Heart left ventricle (tissue), 16 donors: ENCODE measurements around the gene B3GNT2. TPM values are rescaled to one million over a fixed set of nuclear protein-coding genes. Genes with fewer than 3 reads are reported as not detected.

Source experiments
- ATAC-seq, 4 donors: fragments of 200-7000 bp; cut with Tn5 transposase; one replicate each; pipeline ENCODE4 v1.9.1; 2020 to 2022; ENCODE audit warnings: moderate library complexity in 4 of 4, mild to moderate bottlenecking in 3 of 4, moderate number of reproducible peaks in 1 of 4
- DNase-seq, 5 donors: peaks; one replicate each; pipeline ENCODE4 v3.0.0-alpha.2; 2020
- H3K27ac ChIP-seq, 12 donors: fragments of 200-600 bp; sonication (generic) in 4 of 12; one replicate each; pipeline versions ENCODE4 v1.5.0 to v1.8.0; 2016 to 2022; ENCODE audit warnings: mild to moderate bottlenecking in 2 of 12
- H3K27me3 ChIP-seq, 9 donors: fragments of 200-600 bp; sonication (generic) in 2 of 9; one replicate each; pipeline versions ENCODE4 v1.5.1 to v1.8.0; 2016 to 2022; ENCODE audit warnings: mild to moderate bottlenecking in 3 of 9
- H3K36me3 ChIP-seq, 9 donors: fragments of 200-600 bp; sonication (generic) in 2 of 9; one replicate each; pipeline versions ENCODE4 v1.5.0 to v1.8.0; 2018 to 2022; ENCODE audit warnings: mild to moderate bottlenecking in 2 of 9
- H3K4me1 ChIP-seq, 12 donors: fragments of 200-600 bp; sonication (generic) in 4 of 12; one replicate each; pipeline versions ENCODE4 v1.5.0 to v1.8.0; 2016 to 2022; ENCODE audit warnings: mild to moderate bottlenecking in 3 of 12
- H3K4me3 ChIP-seq, 12 donors: fragments of 200-600 bp; sonication (generic) in 4 of 12; one replicate each; pipeline versions ENCODE4 v1.5.0 to v1.8.0; 2017 to 2022; ENCODE audit warnings: mild to moderate bottlenecking in 9 of 12, moderate library complexity in 4 of 12
- H3K9me3 ChIP-seq, 12 donors: fragments of 200-600 bp; sonication (generic) in 4 of 12; one replicate each; pipeline versions ENCODE4 v1.5.0 to v1.8.0; 2016 to 2022; ENCODE audit warnings: mild to moderate bottlenecking in 1 of 12
- CTCF ChIP-seq, 12 donors: fragments of 200-600 bp; sonication (generic) in 4 of 12; IDR thresholded peaks; one replicate each; pipeline versions ENCODE4 v1.5.0 to v1.8.0; 2018 to 2022; ENCODE audit warnings: antibody characterized with exemption in 12 of 12, mild to moderate bottlenecking in 5 of 12
- POLR2A ChIP-seq, 2 donors: fragments of 450-650 bp; IDR thresholded peaks; one replicate each; pipeline ENCODE4 v1.6.1; 2017; ENCODE audit warnings: antibody characterized with exemption in 2 of 2, mild to moderate bottlenecking in 2 of 2, moderate library complexity in 2 of 2
- WGBS, 4 donors: extraction: QIAGEN DNeasy Blood & Tissue Kit in 2 of 4; methylation state at CpG; one replicate each; pipeline versions ENCODE4 v1.1.5 to v1.1.7; 2013 to 2018; 5-methylcytosine and 5-hydroxymethylcytosine counted together
- intact Hi-C, 10 donors: fragments of 100-400 bp; cut with DNase I; formaldehyde crosslinking; loops; one replicate each; pipeline versions ENCODE4 v1.11.1 to v1.14.2; 2022
- polyA plus RNA-seq, 2 donors: library from polyadenylated mRNA; stranded (reverse); fragments of 200-250 nt; gene quantifications; one replicate each; pipeline ENCODE4 v1.2.3, GENCODE V29; 2013
- total RNA-seq, 9 donors: library from RNA; depleted of rRNA in 2 of 9; stranded (reverse); fragments of >200 nt in 2 of 9; fragmentation: NEBNext Ultra II Directional in 3 of 9; extraction: Animal tissue kit (Norgen Biotek cat#: 25700) in 3 of 9; gene quantifications; one replicate each; pipeline versions ENCODE4 v1.1.0 to v1.2.4, GENCODE V29; 2016 to 2023
- donor health status: ischemic (EF 13 %, LVEDD 7.1; RV severe dilation, severe dysfunction).
- donor health status: healthy with polysubstance abuse.
- donor health status: DM: no; HTN: yes; CAD: no.
- donor health status: DM: no; HTN: no; CAD: no.
- donor health status: ischemic (EF 25% LVEDD 6.9; RV normal size, moderate dysfunction).
- donor health status: ischemic (EF 25% LVEDD 5.7; RV mildly dilated, moderate dysfunction).
- donor health status: healthy.
- donor health status: DM: yes; HTN: yes; CAD: no.
- donor health status: ischemic (EF 35%, LVEDD 5.7; RV mildly dilated, moderate dysfunction).
- donor health status: nonischemic (EF 11% LVEDD 7.7; RV severe dilation, severe dysfunction).
- donor health status: DM: yes; HTN: yes; CAD: no.
- donor health status: PGD.
- donor health status: ischemic (EF 29% LVEDD 5.4; RV normal size, mild dysfunction).
- donor health status: nonischemic (EF 23%, LVEDD 6.1; RV moderate dilation, normal function).

The B3GNT2 gene
- total and polyA plus RNA-seq, 11 donors = 8.6 to 26.5 (median 18.4) TPM

DNA sequence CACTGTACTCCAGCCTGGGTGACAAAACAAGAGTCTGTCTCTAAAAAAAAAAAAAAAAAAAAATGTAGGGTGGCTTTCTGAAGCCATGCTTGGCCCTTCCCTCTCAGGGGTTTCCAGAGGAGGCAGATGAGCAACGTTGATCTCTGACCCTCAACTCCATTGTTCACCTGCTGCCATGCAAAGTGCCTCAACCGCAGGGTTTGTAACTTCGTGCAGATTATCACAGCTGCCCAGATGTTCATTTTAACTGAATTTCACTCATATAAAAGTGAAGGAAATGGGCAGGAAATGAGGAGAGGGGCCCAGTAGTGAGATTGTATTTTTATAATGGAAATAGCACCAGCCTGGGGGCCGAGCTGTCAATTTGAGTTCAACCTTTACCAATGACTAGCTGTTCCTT lies 14.9 kb upstream of the B3GNT2 start:
- no peaks in the 10 kb centered on the region for H3K9me3 ChIP-seq
- H3K27me3 ChIP-seq = no peaks in the 10 kb centered on the region
- H3K4me1 ChIP-seq = peaks cover 0 to 44% (median 18%) of the 10 kb centered on the region in 12 donors
- no peak for DNase-seq
- no peak for ATAC-seq
- no peak overlapping the region for H3K4me3 ChIP-seq
- H3K36me3 ChIP-seq = no peaks in the 10 kb centered on the region
- intact Hi-C loops = loop anchor here in 1 of 10 donors (5.0 kb wide), 1 partner anchor 184 kb away; no protein-coding TSS in a partner anchor
- H3K27ac ChIP-seq = no peak overlapping the region
- whole genome bisulfite sequencing, 4 donors = 74 to 83% (median 77%) methylated on average over 4 of the region's 4 CpGs
- TF ChIP-seq CTCF (IDR thresholded peaks at IDR 0.05) (no peak), POLR2A (IDR thresholded peaks at IDR 0.05) (no peak)

GRCh38 chr2:62181843-62182242 lies 14.1 kb upstream of the B3GNT2 start:
- no peaks in the 10 kb centered on the region for H3K27me3 ChIP-seq
- intact Hi-C loops = loop anchor here in 1 of 10 donors (5.0 kb wide), 1 partner anchor 185 kb away; no protein-coding TSS in a partner anchor
- no peak for DNase-seq
- H3K4me3 ChIP-seq = no peak overlapping the region
- TF ChIP-seq CTCF (IDR thresholded peaks at IDR 0.05) (no peak), POLR2A (IDR thresholded peaks at IDR 0.05) (no peak)
- H3K9me3 ChIP-seq = no peaks in the 10 kb centered on the region
- no peak overlapping the region for H3K27ac ChIP-seq
- H3K4me1 ChIP-seq = peaks cover 0 to 44% (median 24%) of the 10 kb centered on the region in 12 donors
- H3K36me3 ChIP-seq = no peaks in the 10 kb centered on the region
- no peak for ATAC-seq
- 80 to 93% (median 88%) methylated on average over 3 of the region's 3 CpGs for WGBS, 4 donors

- no peak for TF ChIP-seq CTCF (IDR thresholded peaks at IDR 0.05)
- TF ChIP-seq POLR2A (IDR thresholded peaks at IDR 0.05) = no peak
- DNase-seq (no peak), ATAC-seq (no peak)
- H3K27ac ChIP-seq = no peak overlapping the region
- H3K4me3 ChIP-seq = no peak overlapping the region
- WGBS, 4 donors = 84 to 93% (median 90%) methylated on average over 3 of the region's 3 CpGs
- H3K9me3 ChIP-seq = no peaks in the 10 kb centered on the region
- H3K27me3 ChIP-seq = no peaks in the 10 kb centered on the region
- peaks cover 0 to 46% (median 20%) of the 10 kb centered on the region in 12 donors for H3K4me1 ChIP-seq
- intact Hi-C loops = loop anchor here in 1 of 10 donors (5.0 kb wide), 2 partner anchors 32 to 187 kb away; no protein-coding TSS in a partner anchor
- H3K36me3 ChIP-seq = no peaks in the 10 kb centered on the region
These were observed 11.2 kb upstream of the B3GNT2 start for GRCh38 chr2:62184512-62185230.

DNA sequence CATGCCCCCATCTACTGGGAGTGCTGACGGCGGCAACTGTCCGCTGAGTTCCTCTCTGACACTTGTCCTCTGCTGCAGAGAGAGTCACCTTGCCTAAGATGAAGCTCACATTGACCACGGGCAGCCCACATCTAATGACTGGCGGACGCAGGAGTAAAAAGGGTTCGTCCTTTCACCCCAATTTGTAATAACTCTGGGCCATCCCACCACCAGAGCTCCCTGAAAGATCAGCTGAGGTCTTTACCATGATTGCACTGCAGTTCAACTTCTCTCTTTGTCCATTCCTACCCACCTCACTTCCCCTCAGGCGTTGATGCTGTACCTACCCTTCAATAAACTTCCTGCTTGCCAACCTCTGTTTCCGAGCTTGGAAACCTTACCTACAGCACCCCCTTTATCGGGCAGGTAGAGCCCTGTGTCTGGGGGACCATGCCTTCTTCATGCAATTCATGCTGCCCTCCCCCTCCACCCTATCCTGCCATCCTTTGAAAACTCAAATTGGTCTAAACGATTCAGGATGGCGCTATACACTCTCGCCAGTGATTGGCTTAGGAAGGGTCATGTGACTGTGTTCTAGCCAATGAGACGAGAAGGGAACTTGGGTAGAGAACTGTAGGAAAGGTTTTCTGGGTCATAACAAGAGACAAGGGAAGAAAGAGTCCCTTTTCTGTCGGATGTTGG lies 10.3 kb upstream of the B3GNT2 start:
- no peaks in the 10 kb centered on the region for H3K36me3 ChIP-seq
- intact Hi-C loops = loop anchor here in 1 of 10 donors (5.0 kb wide), 1 partner anchor 33 kb away; no protein-coding TSS in a partner anchor
- ATAC-seq (no peak), DNase-seq (no peak)
- no peak for TF ChIP-seq CTCF (IDR thresholded peaks at IDR 0.05)
- TF ChIP-seq POLR2A (IDR thresholded peaks at IDR 0.05) = no peak
- peak overlapping the region in 4 of 12 donors; percentile 2 to 71 (median 62) for H3K27ac ChIP-seq
- 89 to 92% (median 90%) methylated on average over 15 of the region's 15 CpGs for WGBS, 4 donors
- H3K9me3 ChIP-seq = no peaks in the 10 kb centered on the region
- H3K4me1 ChIP-seq = peaks cover 0 to 47% (median 22%) of the 10 kb centered on the region in 12 donors
- H3K4me3 ChIP-seq = no peak overlapping the region
- H3K27me3 ChIP-seq = no peaks in the 10 kb centered on the region
